Adrenal gland (tissue), 12 donors: ENCODE results near the gene RHOU. TPM values are rescaled to one million over a fixed set of nuclear protein-coding genes. Genes with fewer than 3 reads are reported as not detected.
A peak's percentile ranks its signal among the peaks of the same experiment; 100 is the strongest.

Experiments
- DNase-seq, 7 donors: peaks; one replicate each; pipeline ENCODE4 v3.0.0-alpha.2; 2019 to 2020
- H3K27ac ChIP-seq, 5 donors: fragments of 200-600 bp; sonication (generic) in 4 of 5; 1 replicate in 3 of 5; 2 replicates in 2 of 5; pipeline versions ENCODE4 v1.5.1 to v1.8.0; 2016 to 2020; ENCODE audit warnings: mild to moderate bottlenecking in 1 of 5
- H3K27me3 ChIP-seq: fragments of 200-600 bp; 2 replicates; pipeline ENCODE4 v1.8.0; 2021
- H3K36me3 ChIP-seq, 2 donors: fragments of 200-600 bp; replicated peaks in 1 of 2; 1 replicate in 1 of 2; 2 replicates in 1 of 2; pipeline versions ENCODE4 v1.5.1 to v1.8.0; 2018 to 2022
- H3K4me1 ChIP-seq, 2 donors: fragments of 200-600 bp; replicated peaks in 1 of 2; 1 replicate in 1 of 2; 2 replicates in 1 of 2; pipeline versions ENCODE4 v1.5.1 to v1.8.0; 2018 to 2021
- H3K4me3 ChIP-seq, 4 donors: fragments of 200-600 bp; sonication (generic) in 3 of 4; one replicate each; pipeline ENCODE4 v1.5.1; 2016 to 2018
- H3K9me3 ChIP-seq, 3 donors: fragments of 200-600 bp; sonication (generic) in 1 of 3; replicated peaks in 1 of 3; 1 replicate in 2 of 3; 2 replicates in 1 of 3; pipeline versions ENCODE4 v1.5.1 to v1.8.0; 2016 to 2021
- POLR2A ChIP-seq, 2 donors: fragments of 450-650 bp; IDR thresholded peaks; one replicate each; pipeline ENCODE4 v1.6.1; 2017; ENCODE audit warnings: antibody characterized with exemption in 2 of 2, mild to moderate bottlenecking in 2 of 2, moderate library complexity in 1 of 2
- WGBS, 4 donors: extraction: QIAGEN DNeasy Blood & Tissue Kit in 2 of 4; methylation state at CpG; one replicate each; pipeline versions ENCODE4 v1.1.5 to v1.1.7; 2013 to 2017; 5-methylcytosine and 5-hydroxymethylcytosine counted together
- intact Hi-C, 2 donors: fragments of 100-400 bp; cut with DNase I; formaldehyde crosslinking; loops; one replicate each; pipeline versions ENCODE4 v1.14.1 to v1.15.0; 2022 to 2023
- polyA plus RNA-seq, 3 donors: library from polyadenylated mRNA; stranded (reverse); fragments of 200-250 nt in 2 of 3; fragments of 350-450 nt in 1 of 3; fragmentation: Illumina TruSeq in 1 of 3; extraction: RNeasy Lipid Tissue Mini Kit (QIAGEN cat#74804) in 1 of 3; gene quantifications; one replicate each; pipeline ENCODE4 v1.2.3, GENCODE V29; 2013 to 2014
- total RNA-seq, 9 donors: library from RNA; depleted of rRNA in 4 of 9; stranded (reverse); fragments of >200 nt in 4 of 9; fragments of 120-200 nt in 1 of 9; fragmentation: NEBNext Ultra II Directional in 1 of 9; extraction: Animal tissue kit (Norgen Biotek cat#: 25700) in 1 of 9; gene quantifications; one replicate each; pipeline versions ENCODE4 v1.1.0 to v1.2.4, GENCODE V29; 2013 to 2023
- TF ChIP-seq, protein P1 (sequence below), 6 experiments: fragments of 450-650 bp in 4 of 6; fragments of 200-600 bp in 2 of 6; sonication (generic) in 1 of 6; IDR thresholded peaks; 1 replicate in 5 of 6; 2 replicates in 1 of 6; pipeline versions ENCODE4 v1.5.1 to v1.8.0; 2016 to 2021; ENCODE audit warnings: antibody characterized with exemption in 6 of 6, mild to moderate bottlenecking in 2 of 6, moderate library complexity in 1 of 6
- donor health status: healthy with polysubstance abuse.
- donor health status: Bipolar disorder and iron deficiency.
- donor health status: DM: yes; HTN: yes; CAD: no.
- donor health status: DM: no; HTN: no; CAD: no.
- donor health status: DM: no; HTN: no; CAD: no.
- donor health status: DM: yes; HTN: yes; CAD: no.

RHOU gene
- total and polyA plus RNA-seq, 12 donors = 6.1 to 35.1 (median 13.7) TPM

DNA sequence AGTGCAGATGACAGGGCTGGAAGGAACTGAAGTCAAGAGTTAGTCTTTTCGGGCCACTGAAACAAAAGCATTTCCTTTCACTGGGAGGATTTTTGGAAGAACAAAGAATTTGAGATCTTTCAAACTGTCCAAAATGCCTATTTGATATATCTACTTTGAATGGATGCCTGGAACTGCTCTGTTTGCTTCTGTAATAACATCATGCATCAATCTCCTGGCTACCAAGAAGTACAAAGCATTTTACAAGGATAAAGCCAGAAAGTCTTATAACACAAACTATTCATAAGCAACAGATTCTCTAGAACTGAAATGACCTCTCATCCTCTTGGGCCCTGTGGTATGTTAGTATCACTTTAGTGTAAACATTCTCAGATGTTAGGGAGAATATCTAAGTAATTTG lies 18.2 kb upstream of the RHOU start:
- H3K27ac ChIP-seq = peak overlapping the region in 1 of 5 donors; percentile 66
- TF ChIP-seq POLR2A (IDR thresholded peaks at IDR 0.05) = no peak
- TF ChIP-seq, protein P1, sequence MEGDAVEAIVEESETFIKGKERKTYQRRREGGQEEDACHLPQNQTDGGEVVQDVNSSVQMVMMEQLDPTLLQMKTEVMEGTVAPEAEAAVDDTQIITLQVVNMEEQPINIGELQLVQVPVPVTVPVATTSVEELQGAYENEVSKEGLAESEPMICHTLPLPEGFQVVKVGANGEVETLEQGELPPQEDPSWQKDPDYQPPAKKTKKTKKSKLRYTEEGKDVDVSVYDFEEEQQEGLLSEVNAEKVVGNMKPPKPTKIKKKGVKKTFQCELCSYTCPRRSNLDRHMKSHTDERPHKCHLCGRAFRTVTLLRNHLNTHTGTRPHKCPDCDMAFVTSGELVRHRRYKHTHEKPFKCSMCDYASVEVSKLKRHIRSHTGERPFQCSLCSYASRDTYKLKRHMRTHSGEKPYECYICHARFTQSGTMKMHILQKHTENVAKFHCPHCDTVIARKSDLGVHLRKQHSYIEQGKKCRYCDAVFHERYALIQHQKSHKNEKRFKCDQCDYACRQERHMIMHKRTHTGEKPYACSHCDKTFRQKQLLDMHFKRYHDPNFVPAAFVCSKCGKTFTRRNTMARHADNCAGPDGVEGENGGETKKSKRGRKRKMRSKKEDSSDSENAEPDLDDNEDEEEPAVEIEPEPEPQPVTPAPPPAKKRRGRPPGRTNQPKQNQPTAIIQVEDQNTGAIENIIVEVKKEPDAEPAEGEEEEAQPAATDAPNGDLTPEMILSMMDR (IDR thresholded peaks at IDR 0.05) = no peak
- WGBS, 4 donors = 11 to 55% (median 45%) methylated on average over 1 of the region's 1 CpG
- no peak for DNase-seq
- H3K4me3 ChIP-seq = no peak overlapping the region
- no peaks in the 10 kb centered on the region for H3K36me3 ChIP-seq
- no peaks in the 10 kb centered on the region for H3K4me1 ChIP-seq
- intact Hi-C loops = no loop called here
- H3K9me3 ChIP-seq = no peaks in the 10 kb centered on the region
- H3K27me3 ChIP-seq = no peaks in the 10 kb centered on the region

DNA sequence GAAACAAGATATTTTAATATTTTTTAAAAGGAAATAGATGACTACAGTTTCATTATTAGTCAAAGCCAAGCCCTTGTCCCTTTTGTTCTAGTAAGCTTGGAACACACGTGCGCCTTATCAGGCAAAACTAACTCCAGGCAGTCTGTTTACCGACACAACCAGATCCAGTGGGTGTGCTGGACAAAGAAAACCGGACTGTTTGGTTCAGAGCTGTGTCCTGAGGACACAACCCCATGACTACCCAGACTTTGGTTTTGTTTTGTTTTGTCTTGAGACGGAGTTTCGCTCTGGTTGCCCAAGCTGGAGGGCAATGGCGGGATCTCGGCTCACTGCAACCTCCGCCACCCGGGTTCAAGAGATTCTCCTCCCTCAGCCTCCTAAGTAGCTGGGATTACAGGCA lies 13.9 kb upstream of the RHOU start:
- TF ChIP-seq, protein P1 (IDR thresholded peaks at IDR 0.05) = no peak
- no peak for TF ChIP-seq POLR2A (IDR thresholded peaks at IDR 0.05)
- DNase-seq = no peak
- 73 to 92% (median 86%) methylated on average over 10 of the region's 10 CpGs for WGBS, 4 donors

DNA sequence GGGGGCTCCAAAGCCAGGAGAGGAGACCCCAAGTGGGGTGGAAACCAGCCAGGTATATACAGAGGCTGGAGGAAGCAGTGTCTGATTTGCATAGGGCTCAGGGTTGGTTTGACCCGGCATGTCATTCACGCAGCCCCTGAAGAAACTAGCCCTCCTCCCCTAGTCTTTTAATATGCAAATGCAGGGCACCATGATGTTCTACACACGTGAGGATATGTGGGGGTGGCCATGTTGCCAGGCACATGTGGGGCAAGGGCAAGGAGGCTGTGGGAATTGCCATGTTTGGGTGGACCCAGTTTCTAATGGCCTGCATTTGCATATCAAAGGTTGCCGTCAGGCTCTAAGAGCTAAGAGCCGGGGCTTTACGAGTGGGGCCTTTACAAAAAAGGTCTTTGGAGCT lies 12.0 kb upstream of the RHOU start:
- Histone ChIP-seq H3K36me3 (no peaks in the 10 kb centered on the region), H3K4me1 (peaks cover 0 to 5% of the 10 kb centered on the region in 2 donors), H3K27ac (no peak overlapping the region), H3K9me3 (no peaks in the 10 kb centered on the region), H3K4me3 (no peak overlapping the region), H3K27me3 (no peaks in the 10 kb centered on the region)
- no peak for DNase-seq
- 88 to 93% (median 91%) methylated on average over 6 of the region's 6 CpGs for WGBS, 4 donors
- intact Hi-C loops = no loop called here
- no peak for TF ChIP-seq POLR2A (IDR thresholded peaks at IDR 0.05)
- TF ChIP-seq, protein P1 (IDR thresholded peaks at IDR 0.05) = no peak

More for the DNA sequence above, 13.9 kb upstream of the RHOU start:
- no peak overlapping the region for H3K27ac ChIP-seq
- intact Hi-C loops = no loop called here
- no peak overlapping the region for H3K4me3 ChIP-seq
- H3K27me3 ChIP-seq = no peaks in the 10 kb centered on the region
- H3K4me1 ChIP-seq = peaks cover 0 to 5% of the 10 kb centered on the region in 2 donors
- no peaks in the 10 kb centered on the region for H3K9me3 ChIP-seq
- H3K36me3 ChIP-seq = no peaks in the 10 kb centered on the region

DNA sequence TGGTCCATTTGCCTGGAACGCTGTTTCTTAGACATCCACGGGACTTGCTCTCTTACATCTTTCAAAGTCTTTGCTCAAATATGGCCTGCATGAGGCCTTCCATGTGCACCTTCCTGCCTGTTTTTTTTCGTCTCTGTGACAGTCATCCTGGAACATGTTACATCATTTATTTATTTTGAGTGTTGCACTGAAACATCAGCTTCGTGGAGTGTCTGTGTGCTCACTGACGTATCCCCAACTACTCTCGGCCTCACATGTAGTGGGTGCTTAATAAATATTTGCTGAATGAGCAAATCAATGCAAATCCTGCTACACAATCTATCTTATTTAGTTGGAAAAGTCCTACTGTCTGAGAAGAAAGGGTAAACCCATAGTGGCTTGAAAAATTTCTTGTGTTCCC lies 11.4 kb upstream of the RHOU start:
- H3K4me1 ChIP-seq = peaks cover 0 to 5% of the 10 kb centered on the region in 2 donors
- H3K36me3 ChIP-seq = no peaks in the 10 kb centered on the region
- no peaks in the 10 kb centered on the region for H3K27me3 ChIP-seq
- no peak for DNase-seq
- TF ChIP-seq, protein P1 (IDR thresholded peaks at IDR 0.05) = no peak
- TF ChIP-seq POLR2A (IDR thresholded peaks at IDR 0.05) = no peak
- no peaks in the 10 kb centered on the region for H3K9me3 ChIP-seq
- 90 to 97% (median 93%) methylated on average over 6 of the region's 6 CpGs for WGBS, 4 donors
- no peak overlapping the region for H3K4me3 ChIP-seq
- intact Hi-C loops = no loop called here
- no peak overlapping the region for H3K27ac ChIP-seq
